PC-9 (cell line): Measurements from ENCODE around the gene FAM32A. TPM values are rescaled to one million over a fixed set of nuclear protein-coding genes. Genes with fewer than 3 reads are reported as not detected.
"Not testable (repeated sequence)": the region's sequence is repeated elsewhere in the genome, so short reads cannot be mapped to it uniquely, and the experiment has no call there.

Experiments used
- BruUV-seq: library from RNA; stranded (reverse); fragments of 400-500 nt; replicated peaks from 2 replicates; lab custom pipeline; 2021; lab: Mats Ljungman, UMichigan
- CTCF ChIA-PET: fragments of 300-600 bp; sonication (Branson Sonifier 250); formaldehyde crosslinking; loops from one replicate; lab custom pipeline; 2022; ENCODE audit warnings: antibody characterized with exemption; lab: Charles Lee
- POLR2A ChIA-PET: fragments of 300-600 bp; sonication (Branson Sonifier 250); formaldehyde crosslinking; loops from one replicate; lab custom pipeline; 2022; ENCODE audit warnings: antibody characterized with exemption; ENCODE audit not compliant: unreplicated experiment; lab: Charles Lee
- DNase-seq, 2 experiments: peaks; one replicate each; pipeline versions ENCODE4 v3.0.0 to v3.0.0-alpha.2; 2015 to 2022; ENCODE audit warnings: mixed read lengths in 1 of 2
- H2AFZ ChIP-seq: fragments of 200-600 bp; sonication (generic); 2 replicates; pipeline ENCODE4 v1.8.1; 2017; ENCODE audit warnings: antibody characterized with exemption
- H3F3A ChIP-seq: fragments of 200-600 bp; sonication (generic); 2 replicates; pipeline ENCODE4 v1.8.1; 2017; ENCODE audit warnings: antibody characterized with exemption, mild to moderate bottlenecking, low read depth; ENCODE audit not compliant: insufficient read depth
- H3K27ac ChIP-seq: fragments of 200-600 bp; sonication (generic); 2 replicates; pipeline ENCODE4 v1.6.1; 2016; ENCODE audit warnings: mixed run types
- H3K27me3 ChIP-seq: fragments of 200-600 bp; sonication (generic); 2 replicates; pipeline ENCODE4 v1.6.1; 2016; ENCODE audit warnings: low read depth, mixed run types; ENCODE audit not compliant: insufficient read depth
- H3K36me3 ChIP-seq: fragments of 200-600 bp; sonication (generic); 2 replicates; pipeline ENCODE4 v1.6.1; 2016; ENCODE audit warnings: low read depth, mixed run types
- H3K4me1 ChIP-seq: fragments of 200-600 bp; sonication (generic); replicated peaks from 2 replicates; pipeline ENCODE4 v1.6.1; 2016; ENCODE audit warnings: mixed run types; ENCODE audit not compliant: insufficient read depth
- H3K4me2 ChIP-seq: fragments of 200-600 bp; sonication (generic); 2 replicates; pipeline ENCODE4 v1.6.1; 2017; ENCODE audit warnings: mixed run types
- H3K4me3 ChIP-seq: fragments of 200-600 bp; sonication (generic); 2 replicates; pipeline ENCODE4 v1.6.1; 2016; ENCODE audit warnings: mixed run types
- H3K79me2 ChIP-seq: fragments of 200-600 bp; sonication (generic); 2 replicates; pipeline ENCODE4 v1.6.1; 2017; ENCODE audit warnings: low read depth, mixed run types
- H3K9me2 ChIP-seq: fragments of 200-600 bp; sonication (generic); 2 replicates; pipeline ENCODE4 v1.8.1; 2017; ENCODE audit warnings: mild to moderate bottlenecking; ENCODE audit not compliant: insufficient read depth
- H3K9me3 ChIP-seq: fragments of 200-600 bp; sonication (generic); 2 replicates; pipeline ENCODE4 v1.8.1; 2016; ENCODE audit warnings: low read depth; ENCODE audit not compliant: insufficient read depth
- H4K20me1 ChIP-seq: fragments of 200-600 bp; sonication (generic); 2 replicates; pipeline ENCODE4 v1.8.1; 2017; ENCODE audit not compliant: insufficient read depth
- EZH2 ChIP-seq: fragments of 200-600 bp; sonication (generic); IDR thresholded peaks from 2 replicates; pipeline ENCODE4 v1.8.0; 2017; ENCODE audit warnings: antibody characterized with exemption, low read depth
- intact Hi-C: fragments of 100-400 bp; cut with micrococcal nuclease; formaldehyde crosslinking; loops from one replicate; pipeline ENCODE4 v1.10.0; 2022; ENCODE audit not compliant: unreplicated experiment
- total RNA-seq: library from RNA; stranded (reverse); gene quantifications from 2 replicates; pipeline ENCODE4 v1.2.3, GENCODE V29; 2021
- TF ChIP-seq, protein P1 (sequence below): fragments of 200-600 bp; sonication (generic); conservative IDR thresholded peaks from 2 replicates; pipeline ENCODE4 v1.6.1; 2017; ENCODE audit warnings: mixed run types, antibody characterized with exemption, mild to moderate bottlenecking, moderate library complexity

Gene FAM32A
- total RNA-seq, 1 experiment from 2014 or later: 66.5 TPM

DNA sequence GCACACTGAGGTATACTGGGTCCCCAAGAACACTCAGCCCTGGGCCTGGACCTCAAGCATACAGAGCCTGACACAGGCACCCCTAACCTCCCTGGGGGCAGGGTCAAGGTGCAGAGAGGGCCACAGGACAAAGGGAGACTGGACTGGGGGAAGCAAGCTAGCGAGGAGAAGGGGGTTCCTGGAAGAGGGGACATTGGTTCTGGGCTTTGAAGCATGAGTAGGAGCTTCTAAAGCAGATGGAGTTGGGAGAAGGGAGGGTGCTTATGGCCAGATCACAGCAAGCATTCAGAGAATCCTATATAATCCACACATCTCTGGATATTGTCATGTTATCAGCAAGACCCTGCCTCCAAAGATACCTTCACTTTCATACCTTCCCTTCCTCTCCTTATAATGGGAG, 15.1 kb upstream of the FAM32A start:
- BruUV-seq: no TSS peak
- H3K36me3 ChIP-seq: no peaks in the 10 kb centered on the region
- H3K27me3 ChIP-seq: no peaks in the 10 kb centered on the region
- no peaks in the 10 kb centered on the region for H3K9me2 ChIP-seq
- H3K27ac ChIP-seq: no peak overlapping the region
- no peak overlapping the region for H3K4me3 ChIP-seq
- H2AFZ ChIP-seq: no peak overlapping the region
- TF ChIP-seq EZH2: no peak
- TF ChIP-seq, protein P1, sequence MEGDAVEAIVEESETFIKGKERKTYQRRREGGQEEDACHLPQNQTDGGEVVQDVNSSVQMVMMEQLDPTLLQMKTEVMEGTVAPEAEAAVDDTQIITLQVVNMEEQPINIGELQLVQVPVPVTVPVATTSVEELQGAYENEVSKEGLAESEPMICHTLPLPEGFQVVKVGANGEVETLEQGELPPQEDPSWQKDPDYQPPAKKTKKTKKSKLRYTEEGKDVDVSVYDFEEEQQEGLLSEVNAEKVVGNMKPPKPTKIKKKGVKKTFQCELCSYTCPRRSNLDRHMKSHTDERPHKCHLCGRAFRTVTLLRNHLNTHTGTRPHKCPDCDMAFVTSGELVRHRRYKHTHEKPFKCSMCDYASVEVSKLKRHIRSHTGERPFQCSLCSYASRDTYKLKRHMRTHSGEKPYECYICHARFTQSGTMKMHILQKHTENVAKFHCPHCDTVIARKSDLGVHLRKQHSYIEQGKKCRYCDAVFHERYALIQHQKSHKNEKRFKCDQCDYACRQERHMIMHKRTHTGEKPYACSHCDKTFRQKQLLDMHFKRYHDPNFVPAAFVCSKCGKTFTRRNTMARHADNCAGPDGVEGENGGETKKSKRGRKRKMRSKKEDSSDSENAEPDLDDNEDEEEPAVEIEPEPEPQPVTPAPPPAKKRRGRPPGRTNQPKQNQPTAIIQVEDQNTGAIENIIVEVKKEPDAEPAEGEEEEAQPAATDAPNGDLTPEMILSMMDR: no peak
- ChIA-PET CTCF (no interaction called here), POLR2A (interaction anchor here (0.6 kb wide), 1 partner anchor 70 kb away, joined by 3 read pairs; no protein-coding TSS in a partner anchor)
- H3K4me2 ChIP-seq: no peak overlapping the region
- no peaks in the 10 kb centered on the region for H3K79me2 ChIP-seq
- peaks cover 33% of the 10 kb centered on the region for H3K4me1 ChIP-seq
- peaks cover 27% of the 10 kb centered on the region; the same call in 1 of the 2 replicates for H3F3A ChIP-seq
- intact Hi-C loops: no loop called here
- H3K9me3 ChIP-seq: no peaks in the 10 kb centered on the region
- H4K20me1 ChIP-seq: no peaks in the 10 kb centered on the region
- no peak for DNase-seq

DNA sequence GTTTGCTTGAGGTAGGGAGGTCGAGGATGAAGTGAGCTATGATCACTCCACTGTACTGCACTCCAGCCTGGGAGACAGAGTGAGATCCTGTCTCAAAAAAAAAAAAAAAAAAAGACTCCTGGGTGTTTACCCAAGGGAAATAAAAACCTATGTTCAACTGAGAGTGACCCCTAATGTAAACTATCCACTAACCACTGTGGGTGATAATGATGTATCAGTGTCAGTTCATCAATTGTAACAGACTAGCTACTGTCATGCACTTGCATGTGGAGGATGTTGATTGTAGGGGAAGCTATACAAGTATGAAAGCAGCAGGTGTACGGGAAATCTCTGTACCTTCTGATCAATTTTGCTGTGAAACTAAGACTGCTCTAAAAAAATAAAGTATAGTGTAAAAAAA, 9.3 kb upstream of the FAM32A start:
- DNase-seq: peak in 1 of 2 experiments; percentile 29
- Histone ChIP-seq H4K20me1 (no peaks in the 10 kb centered on the region), H3K9me3 (no peaks in the 10 kb centered on the region), H3K27me3 (no peaks in the 10 kb centered on the region), H3F3A (peaks cover 29% of the 10 kb centered on the region; the same call in 1 of the 2 replicates), H3K4me3 (no peak overlapping the region), H3K79me2 (no peaks in the 10 kb centered on the region), H3K9me2 (no peaks in the 10 kb centered on the region), H3K4me2 (no peak overlapping the region), H3K36me3 (no peaks in the 10 kb centered on the region), H3K4me1 (peaks cover 33% of the 10 kb centered on the region), H2AFZ (no peak overlapping the region), H3K27ac (no peak overlapping the region)
- TF ChIP-seq, protein P1: no peak
- no peak for TF ChIP-seq EZH2
- POLR2A ChIA-PET: no interaction called here
- intact Hi-C loops: no loop called here
- no TSS peak for BruUV-seq
- CTCF ChIA-PET: no interaction called here

DNA sequence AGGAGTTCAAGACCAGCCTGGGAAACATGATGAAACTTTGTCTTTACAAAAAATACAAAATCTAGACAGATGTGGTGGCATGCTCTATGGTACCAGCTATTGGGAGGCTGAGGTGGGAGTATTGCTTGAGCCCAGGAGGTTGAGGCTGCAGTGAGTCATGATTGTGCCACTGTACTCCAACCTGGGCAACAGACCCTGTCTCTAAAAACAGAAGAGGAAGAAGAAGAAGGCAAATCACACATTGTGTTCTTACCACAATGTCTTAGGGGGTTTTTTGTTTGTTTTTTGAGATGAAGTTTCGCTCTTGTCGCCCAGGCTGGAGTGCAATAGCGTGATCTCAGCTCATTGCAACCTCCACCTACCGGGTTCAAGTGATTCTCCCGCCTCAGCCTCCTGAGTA, 6.3 kb upstream of the FAM32A start:
- DNase-seq, H3K9me3 ChIP-seq, H3K4me2 ChIP-seq, H3K79me2 ChIP-seq, H3K36me3 ChIP-seq, H3K27ac ChIP-seq, H3K4me3 ChIP-seq, POLR2A ChIA-PET, CTCF ChIA-PET, BruUV-seq, H3K27me3 ChIP-seq, H4K20me1 ChIP-seq, H2AFZ ChIP-seq, intact Hi-C loops, H3K9me2 ChIP-seq: not testable (repeated sequence)
- Histone ChIP-seq H3F3A (peaks cover 28% of the 10 kb centered on the region), H3K4me1 (peaks cover 18% of the 10 kb centered on the region)

DNA sequence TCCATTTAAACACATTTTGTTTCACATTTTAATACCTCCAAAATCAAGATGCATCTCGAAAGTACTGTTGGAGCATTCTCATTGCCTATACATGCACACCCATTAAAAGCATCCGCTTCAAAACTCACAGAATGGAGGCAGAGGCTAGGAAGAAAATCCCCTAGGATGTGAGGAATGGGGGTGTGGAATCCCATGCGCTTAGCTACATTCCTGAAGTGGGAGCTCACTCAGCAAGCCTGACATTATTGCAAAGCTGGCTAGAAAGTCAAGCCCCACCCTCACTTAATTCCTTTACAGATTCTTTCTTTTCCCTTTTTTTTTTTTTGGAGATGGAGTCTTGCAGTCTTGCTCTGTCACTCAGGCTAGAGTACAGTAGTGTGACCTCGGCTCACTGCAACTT, 4.6 kb upstream of the FAM32A start:
- Histone ChIP-seq H3K27me3 (no peaks in the 10 kb centered on the region), H3K9me3 (no peaks in the 10 kb centered on the region), H3F3A (peaks cover 35% of the 10 kb centered on the region), H3K79me2 (peaks cover 4% of the 10 kb centered on the region), H3K36me3 (no peaks in the 10 kb centered on the region), H3K27ac (peak overlapping the region; percentile 61), H4K20me1 (no peaks in the 10 kb centered on the region), H3K4me2 (peak overlapping the region; percentile 18; the same call in 1 of the 2 replicates), H2AFZ (no peak overlapping the region), H3K4me3 (no peak overlapping the region), H3K9me2 (no peaks in the 10 kb centered on the region), H3K4me1 (peaks cover 23% of the 10 kb centered on the region)
- TF ChIP-seq, protein P1: no peak
- TF ChIP-seq EZH2: no peak
- peak; percentile 51 to 83 for DNase-seq
- intact Hi-C loops: loop anchor here (2.0 to 10.0 kb wide), 2 partner anchors 38 to 246 kb away; partner anchors contain the start of genes CYP4F11 and HSH2D
- no TSS peak for BruUV-seq
- ChIA-PET POLR2A (interaction anchor here (0.7 kb wide), 2 partner anchors 103 to 108 kb away, joined by 3 to 14 read pairs; no protein-coding TSS in a partner anchor), CTCF (interaction anchor here (0.6 to 1.1 kb wide), 2 partner anchors 155 to 349 kb away, joined by 3 read pairs; no protein-coding TSS in a partner anchor)
